ENCODE data around the gene NFATC2IP. TPM values are rescaled to one million over a fixed set of nuclear protein-coding genes. Genes with fewer than 3 reads are reported as not detected.

NFATC2IP gene
- total and polyA plus RNA-seq, 2 of the 13 experiments (the other 11 are each of a cell fraction or from before 2014, with no cell fraction given) = 32.1 to 48.5 TPM

- TF ChIP-seq ZNF83 (CRISPR knock-in tag; IDR thresholded peaks at IDR 0.05; ENCODE audit: borderline replicate concordance) (no peak), CEBPZ (IDR thresholded peaks at IDR 0.05; ENCODE audit: low read length) (no peak), KLF6 (CRISPR knock-in tag; IDR thresholded peaks at IDR 0.05) (no peak), ZNF44 (CRISPR knock-in tag; IDR thresholded peaks at IDR 0.05) (0 out of 2 replicates have a peak, but pooled peaks have one; percentile 44), NR2C2 (CRISPR knock-in tag; IDR thresholded peaks at IDR 0.05; ENCODE audit: borderline replicate concordance) (no peak), RFXAP (CRISPR knock-in tag; IDR thresholded peaks at IDR 0.05; ENCODE audit: borderline replicate concordance) (no peak; the same call in 1 of the 2 replicates), TEAD2 (CRISPR knock-in tag; IDR thresholded peaks at IDR 0.05) (no peak), HMGXB3 (CRISPR knock-in tag; IDR thresholded peaks at IDR 0.05; ENCODE audit: borderline replicate concordance) (no peak), ZNF558 (CRISPR knock-in tag; IDR thresholded peaks at IDR 0.05; ENCODE audit: borderline replicate concordance) (no peak), ZNF329 (CRISPR knock-in tag; IDR thresholded peaks at IDR 0.05; ENCODE audit: low read depth) (no peak), SKI (IDR thresholded peaks at IDR 0.05; ENCODE audit: partially characterized antibody) (no peak), HNRNPL (IDR thresholded peaks at IDR 0.05; ENCODE audit: low read depth, low read length) (no peak), ZNF678 (CRISPR knock-in tag; IDR thresholded peaks at IDR 0.05) (no peak), FOXA3 (CRISPR knock-in tag; IDR thresholded peaks at IDR 0.05) (no peak), YEATS2 (CRISPR knock-in tag; IDR thresholded peaks at IDR 0.05; ENCODE audit: borderline replicate concordance) (peak; percentile 51; the same call in 1 of the 2 replicates), ZSCAN21 (CRISPR knock-in tag; IDR thresholded peaks at IDR 0.05; ENCODE audit: borderline replicate concordance) (0 out of 2 replicates have a peak, but pooled peaks have one; percentile 8)
- TF ChIP-seq, protein P1, sequence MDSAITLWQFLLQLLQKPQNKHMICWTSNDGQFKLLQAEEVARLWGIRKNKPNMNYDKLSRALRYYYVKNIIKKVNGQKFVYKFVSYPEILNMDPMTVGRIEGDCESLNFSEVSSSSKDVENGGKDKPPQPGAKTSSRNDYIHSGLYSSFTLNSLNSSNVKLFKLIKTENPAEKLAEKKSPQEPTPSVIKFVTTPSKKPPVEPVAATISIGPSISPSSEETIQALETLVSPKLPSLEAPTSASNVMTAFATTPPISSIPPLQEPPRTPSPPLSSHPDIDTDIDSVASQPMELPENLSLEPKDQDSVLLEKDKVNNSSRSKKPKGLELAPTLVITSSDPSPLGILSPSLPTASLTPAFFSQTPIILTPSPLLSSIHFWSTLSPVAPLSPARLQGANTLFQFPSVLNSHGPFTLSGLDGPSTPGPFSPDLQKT (CRISPR knock-in tag; IDR thresholded peaks at IDR 0.05; ENCODE audit: borderline replicate concordance) = no peak
These were observed 14.6 kb upstream of the NFATC2IP start (continued) for GRCh38 chr16:28935924-28936783.

Measured in HepG2 (cell line).